Body of pancreas (tissue), 4 donors: ENCODE measurements around the gene CAMTA1.

Source experiments
- POLR2A ChIP-seq, 3 donors: fragments of 450-650 bp; IDR thresholded peaks; one replicate each; pipeline ENCODE4 v1.6.1; 2016; ENCODE audit warnings: antibody characterized with exemption in 3 of 3, mild to moderate bottlenecking in 2 of 3
- TF ChIP-seq, protein P1 (sequence below), 7 experiments: fragments of 450-650 bp in 4 of 7; fragments of 200-600 bp in 3 of 7; sonication (generic) in 3 of 7; IDR thresholded peaks; one replicate each; pipeline ENCODE4 v1.5.1; 2016 to 2019; ENCODE audit warnings: antibody characterized with exemption in 7 of 7

DNA sequence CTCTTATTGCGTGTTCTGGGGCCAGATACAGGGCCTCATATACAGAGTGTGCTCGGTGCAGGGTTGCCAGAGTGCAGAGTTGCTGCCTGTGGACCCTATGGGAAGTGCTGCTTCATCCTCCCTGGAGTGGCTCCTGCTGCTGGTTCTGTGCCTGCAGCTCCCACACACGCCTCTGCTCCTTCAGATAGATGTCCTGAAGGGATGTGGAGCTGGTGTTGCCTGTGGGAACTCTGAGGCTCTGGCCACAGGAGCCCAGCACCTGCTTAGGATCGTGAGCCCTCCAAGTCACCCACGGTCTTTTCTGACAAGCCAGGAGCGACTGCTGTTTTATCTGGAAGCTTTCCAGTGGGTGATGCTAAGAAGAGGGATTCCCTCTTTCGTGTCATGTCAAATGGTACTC is 120.5 kb downstream of the CAMTA1 start:
- TF ChIP-seq, protein P1, sequence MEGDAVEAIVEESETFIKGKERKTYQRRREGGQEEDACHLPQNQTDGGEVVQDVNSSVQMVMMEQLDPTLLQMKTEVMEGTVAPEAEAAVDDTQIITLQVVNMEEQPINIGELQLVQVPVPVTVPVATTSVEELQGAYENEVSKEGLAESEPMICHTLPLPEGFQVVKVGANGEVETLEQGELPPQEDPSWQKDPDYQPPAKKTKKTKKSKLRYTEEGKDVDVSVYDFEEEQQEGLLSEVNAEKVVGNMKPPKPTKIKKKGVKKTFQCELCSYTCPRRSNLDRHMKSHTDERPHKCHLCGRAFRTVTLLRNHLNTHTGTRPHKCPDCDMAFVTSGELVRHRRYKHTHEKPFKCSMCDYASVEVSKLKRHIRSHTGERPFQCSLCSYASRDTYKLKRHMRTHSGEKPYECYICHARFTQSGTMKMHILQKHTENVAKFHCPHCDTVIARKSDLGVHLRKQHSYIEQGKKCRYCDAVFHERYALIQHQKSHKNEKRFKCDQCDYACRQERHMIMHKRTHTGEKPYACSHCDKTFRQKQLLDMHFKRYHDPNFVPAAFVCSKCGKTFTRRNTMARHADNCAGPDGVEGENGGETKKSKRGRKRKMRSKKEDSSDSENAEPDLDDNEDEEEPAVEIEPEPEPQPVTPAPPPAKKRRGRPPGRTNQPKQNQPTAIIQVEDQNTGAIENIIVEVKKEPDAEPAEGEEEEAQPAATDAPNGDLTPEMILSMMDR (IDR thresholded peaks at IDR 0.05) = no peak
- TF ChIP-seq POLR2A (IDR thresholded peaks at IDR 0.05) = no peak
